Ramos (cell line): ENCODE results near the gene CNPY2.
"Not testable (repeated sequence)": the region's sequence is repeated elsewhere in the genome, so short reads cannot be mapped to it uniquely, and the experiment has no call there.

Source experiments
- in situ Hi-C: fragments of 300-500 bp; cut with MboI; formaldehyde crosslinking; loops from one replicate; pipeline ENCODE4 v1.14.3; 2022; ENCODE audit warnings: low sequenced_read_pairs; ENCODE audit not compliant: unreplicated experiment

Gene CNPY2

GRCh38 chr12:56299308-56299852 lies 16.4 kb downstream of the CNPY2 start:
- in situ Hi-C loops, result no loop called here

- in situ Hi-C loops, result no loop called here
These were observed 17.0 kb downstream of the CNPY2 start for GRCh38 chr12:56298828-56299227.

GRCh38 chr12:56297400-56297799 lies 18.4 kb downstream of the CNPY2 start:
- in situ Hi-C loops, result no loop called here

GRCh38 chr12:56296295-56296694 lies 19.5 kb downstream of the CNPY2 start:
- in situ Hi-C loops, result no loop called here

GRCh38 chr12:56293795-56294194 lies 22.0 kb downstream of the CNPY2 start:
- in situ Hi-C loops, result no loop called here

- in situ Hi-C loops, result no loop called here
These were observed 26.9 kb downstream of the CNPY2 start for GRCh38 chr12:56288705-56289387.

GRCh38 chr12:56286044-56286830 lies 29.6 kb downstream of the CNPY2 start:
- in situ Hi-C loops, result no loop called here

GRCh38 chr12:56284263-56284662 lies 31.5 kb downstream of the CNPY2 start:
- in situ Hi-C loops, result not testable (repeated sequence)

- in situ Hi-C loops, result no loop called here
These were observed 33.2 kb downstream of the CNPY2 start for GRCh38 chr12:56282579-56282978.

- in situ Hi-C loops, result no loop called here
These were observed 33.8 kb downstream of the CNPY2 start for GRCh38 chr12:56282030-56282429.

GRCh38 chr12:56280849-56281248 lies 34.9 kb downstream of the CNPY2 start:
- in situ Hi-C loops, result no loop called here

GRCh38 chr12:56278905-56279304 lies 36.9 kb downstream of the CNPY2 start:
- in situ Hi-C loops, result no loop called here

- in situ Hi-C loops, result no loop called here
These were observed 41.5 kb downstream of the CNPY2 start for GRCh38 chr12:56274299-56274698.

- in situ Hi-C loops, result not testable (repeated sequence)
These were observed 43.3 kb downstream of the CNPY2 start for GRCh38 chr12:56272468-56272867.

- in situ Hi-C loops, result no loop called here
These were observed 44.8 kb downstream of the CNPY2 start for GRCh38 chr12:56271031-56271430.

- in situ Hi-C loops, result no loop called here
These were observed 48.2 kb downstream of the CNPY2 start for GRCh38 chr12:56267443-56268071.

- in situ Hi-C loops, result no loop called here
These were observed 48.9 kb downstream of the CNPY2 start, which contains the start of gene COQ10A for GRCh38 chr12:56266693-56267442. COQ10A (plus strand) TSS chr12:56266942; CDS start chr12:56267119, 177 bp downstream.

- in situ Hi-C loops, result not testable (repeated sequence)
These were observed 49.6 kb downstream of the CNPY2 start for GRCh38 chr12:56266068-56266692.

GRCh38 chr12:56262955-56263354 lies 52.8 kb downstream of the CNPY2 start:
- in situ Hi-C loops, result not testable (repeated sequence)
